ENCODE data around the gene SULT6B1.

The SULT6B1 gene

DNA sequence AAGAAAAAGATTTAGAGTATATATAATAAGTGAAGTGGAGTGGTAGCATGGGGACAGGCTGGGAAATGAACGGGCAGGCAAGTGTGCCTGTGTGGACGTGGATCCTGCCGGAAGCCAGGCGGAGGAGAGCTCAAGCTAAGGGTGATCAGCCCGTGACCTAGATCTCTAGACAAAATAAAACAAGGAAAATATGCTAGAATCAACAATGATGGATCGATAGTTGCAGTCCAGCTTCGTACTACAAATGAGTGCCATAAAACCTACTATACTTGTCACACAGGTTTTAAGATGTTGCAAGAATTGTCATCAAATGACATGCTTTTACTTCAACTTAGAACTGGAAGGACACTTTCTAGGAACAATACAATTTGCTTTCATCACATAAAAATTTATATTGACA, 40.1 kb downstream of the SULT6B1 start:
- TF ChIP-seq, protein P1, sequence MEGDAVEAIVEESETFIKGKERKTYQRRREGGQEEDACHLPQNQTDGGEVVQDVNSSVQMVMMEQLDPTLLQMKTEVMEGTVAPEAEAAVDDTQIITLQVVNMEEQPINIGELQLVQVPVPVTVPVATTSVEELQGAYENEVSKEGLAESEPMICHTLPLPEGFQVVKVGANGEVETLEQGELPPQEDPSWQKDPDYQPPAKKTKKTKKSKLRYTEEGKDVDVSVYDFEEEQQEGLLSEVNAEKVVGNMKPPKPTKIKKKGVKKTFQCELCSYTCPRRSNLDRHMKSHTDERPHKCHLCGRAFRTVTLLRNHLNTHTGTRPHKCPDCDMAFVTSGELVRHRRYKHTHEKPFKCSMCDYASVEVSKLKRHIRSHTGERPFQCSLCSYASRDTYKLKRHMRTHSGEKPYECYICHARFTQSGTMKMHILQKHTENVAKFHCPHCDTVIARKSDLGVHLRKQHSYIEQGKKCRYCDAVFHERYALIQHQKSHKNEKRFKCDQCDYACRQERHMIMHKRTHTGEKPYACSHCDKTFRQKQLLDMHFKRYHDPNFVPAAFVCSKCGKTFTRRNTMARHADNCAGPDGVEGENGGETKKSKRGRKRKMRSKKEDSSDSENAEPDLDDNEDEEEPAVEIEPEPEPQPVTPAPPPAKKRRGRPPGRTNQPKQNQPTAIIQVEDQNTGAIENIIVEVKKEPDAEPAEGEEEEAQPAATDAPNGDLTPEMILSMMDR (IDR thresholded peaks at IDR 0.05; ENCODE audit: low read depth, low read length, missing control alignments): no peak
- no peak overlapping the region for H3K4me3 ChIP-seq (replicated peaks; ENCODE audit: low read depth, low read length)
- no peak for DNase-seq (ENCODE audit: extremely low read depth, low read depth)

DNA sequence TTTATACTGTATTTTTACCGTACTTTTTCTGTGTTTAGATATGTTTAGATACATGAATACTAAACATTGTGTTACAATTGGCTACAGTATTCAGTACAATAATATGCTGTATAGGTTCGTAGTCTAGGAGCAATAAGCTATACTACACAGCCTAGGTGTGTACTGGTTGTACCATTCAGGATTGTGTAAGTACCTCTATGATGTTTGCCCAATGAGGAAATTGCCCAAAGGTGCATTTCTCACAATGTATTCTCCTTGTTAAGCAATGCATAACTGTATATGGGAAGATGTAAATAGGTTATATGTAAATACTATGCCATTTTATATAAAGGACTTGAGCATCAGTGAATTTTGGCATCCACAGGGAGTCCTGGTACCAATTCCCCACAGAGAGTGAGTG, 42.4 kb downstream of the SULT6B1 start:
- DNase-seq (ENCODE audit: extremely low read depth, low read depth): no peak
- TF ChIP-seq, protein P1 (IDR thresholded peaks at IDR 0.05; ENCODE audit: low read depth, low read length, missing control alignments): no peak
- H3K4me3 ChIP-seq (replicated peaks; ENCODE audit: low read depth, low read length): no peak overlapping the region

DNA sequence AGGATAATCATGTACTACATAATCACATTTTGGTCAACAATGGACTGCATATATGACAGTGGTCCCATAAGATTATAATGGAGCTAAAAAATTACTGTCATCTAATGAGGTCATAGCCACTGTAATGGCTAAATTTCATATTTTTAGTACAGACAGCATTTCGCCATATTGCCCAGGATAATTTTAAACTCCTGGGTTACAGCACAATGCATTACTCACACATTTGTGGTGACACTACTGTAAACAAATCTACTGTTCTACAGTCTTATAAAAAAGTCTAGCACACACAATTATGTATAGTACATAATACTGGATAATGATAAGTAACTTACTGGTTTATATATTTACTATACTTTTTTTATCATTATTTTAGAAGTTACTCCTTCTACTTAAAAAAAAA, 44.5 kb downstream of the SULT6B1 start:
- TF ChIP-seq, protein P1 (IDR thresholded peaks at IDR 0.05; ENCODE audit: low read depth, low read length, missing control alignments): no peak
- DNase-seq (ENCODE audit: extremely low read depth, low read depth): no peak
- no peak overlapping the region for H3K4me3 ChIP-seq (replicated peaks; ENCODE audit: low read depth, low read length)

DNA sequence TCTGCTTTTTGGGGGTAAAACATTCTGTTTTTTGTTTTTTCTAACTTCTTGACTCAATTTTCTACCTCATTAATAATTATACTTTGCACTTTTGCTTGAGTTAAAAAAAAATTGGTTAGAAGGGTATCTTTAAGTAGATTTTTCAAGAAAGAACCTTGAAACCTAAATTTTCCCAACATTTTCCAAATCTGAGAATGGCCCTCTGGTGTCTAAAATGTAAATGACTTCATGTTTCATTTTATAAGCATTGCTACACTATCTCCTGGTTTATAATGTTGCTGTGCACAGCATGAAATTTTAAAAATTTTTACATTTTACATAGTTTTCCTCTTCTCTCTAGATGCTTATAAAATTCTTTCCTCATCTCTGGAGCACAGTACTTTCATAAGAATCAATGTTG, 45.9 kb downstream of the SULT6B1 start:
- no peak for DNase-seq (ENCODE audit: extremely low read depth, low read depth)
- H3K4me3 ChIP-seq (replicated peaks; ENCODE audit: low read depth, low read length): no peak overlapping the region
- TF ChIP-seq, protein P1 (IDR thresholded peaks at IDR 0.05; ENCODE audit: low read depth, low read length, missing control alignments): no peak

DNA sequence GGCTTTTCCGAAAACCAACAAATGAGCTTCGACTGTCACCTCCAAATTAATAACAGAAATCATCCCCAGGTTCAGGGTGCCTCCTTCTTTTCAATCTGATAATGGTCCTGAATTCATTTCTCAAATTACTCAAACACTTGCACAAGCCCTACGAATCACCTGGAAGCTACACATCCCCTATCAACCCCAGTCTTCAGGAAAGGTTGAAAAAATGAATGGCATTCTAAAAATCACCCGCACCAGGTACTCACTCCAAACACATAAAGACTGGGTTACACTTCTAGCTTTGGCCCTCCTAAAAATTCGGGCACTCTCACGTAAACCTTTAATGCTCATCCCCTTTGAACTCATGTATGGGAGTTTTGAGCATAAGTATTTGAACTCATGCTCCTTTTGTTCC, 55.6 kb downstream of the SULT6B1 start:
- DNase-seq (ENCODE audit: extremely low read depth, low read depth): no peak
- no peak overlapping the region for H3K4me3 ChIP-seq (replicated peaks; ENCODE audit: low read depth, low read length)
- TF ChIP-seq, protein P1 (IDR thresholded peaks at IDR 0.05; ENCODE audit: low read depth, low read length, missing control alignments): no peak

DNA sequence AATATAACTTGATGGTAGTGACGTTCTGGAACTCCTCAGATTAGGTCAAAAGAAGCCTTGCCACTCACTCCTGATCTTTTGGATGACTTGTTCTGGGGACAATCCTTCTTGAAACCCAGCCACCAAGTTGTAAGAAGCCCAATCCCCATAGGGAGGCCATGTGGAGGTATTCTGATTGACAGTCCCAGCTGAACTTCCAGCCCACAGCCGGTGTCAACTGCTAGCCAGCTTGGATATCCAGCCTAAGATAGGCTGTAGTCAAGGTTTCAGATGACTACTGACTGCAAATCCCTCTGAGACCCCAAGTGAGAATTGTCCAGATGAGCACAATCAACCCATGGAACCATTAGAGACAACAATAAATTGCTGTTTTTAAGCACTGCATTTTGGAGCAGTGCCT, 63.1 kb downstream of the SULT6B1 start:
- no peak overlapping the region for H3K4me3 ChIP-seq (replicated peaks; ENCODE audit: low read depth, low read length)
- no peak for DNase-seq (ENCODE audit: extremely low read depth, low read depth)
- TF ChIP-seq, protein P1 (IDR thresholded peaks at IDR 0.05; ENCODE audit: low read depth, low read length, missing control alignments): no peak

DNA sequence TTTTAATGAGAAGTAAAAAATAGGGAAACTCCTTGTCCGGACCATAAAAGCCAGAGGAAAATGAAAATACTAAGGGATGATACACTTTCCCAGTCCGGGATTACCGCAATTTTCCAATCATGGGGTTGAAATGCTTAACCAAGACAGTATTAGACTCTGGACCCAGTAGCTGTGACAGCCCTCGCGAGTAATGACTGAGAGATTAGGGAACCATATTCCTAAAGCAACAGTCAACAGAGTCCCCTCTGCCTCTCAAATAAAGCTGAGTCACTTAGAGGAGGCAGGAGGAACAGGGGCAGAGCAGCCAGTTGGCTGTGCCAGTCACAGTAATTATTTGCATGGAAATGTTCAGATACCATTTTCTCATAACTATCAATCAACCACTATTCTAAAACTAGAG, 69.3 kb downstream of the SULT6B1 start:
- TF ChIP-seq, protein P1 (IDR thresholded peaks at IDR 0.05; ENCODE audit: low read depth, low read length, missing control alignments): no peak
- no peak for DNase-seq (ENCODE audit: extremely low read depth, low read depth)
- no peak overlapping the region for H3K4me3 ChIP-seq (replicated peaks; ENCODE audit: low read depth, low read length)
